Measurements from ENCODE around the gene PKMYT1. TPM values are rescaled to one million over a fixed set of nuclear protein-coding genes. Genes with fewer than 3 reads are reported as not detected.

PKMYT1 gene
- total and polyA plus RNA-seq, 9 of the 15 experiments (the other 6 are each of a cell fraction or from before 2014, with no cell fraction given): 8.7 to 201 (median 37.8) TPM

- TF ChIP-seq NCOA2 (IDR thresholded peaks at IDR 0.05; ENCODE audit: partially characterized antibody in 2 of 2) (no peak), DMBX1 (CRISPR knock-in tag; IDR thresholded peaks at IDR 0.05; ENCODE audit: borderline replicate concordance) (no peak), KAT2B (IDR thresholded peaks at IDR 0.05; ENCODE audit: low read depth, low read length) (no peak), SMAD2 (IDR thresholded peaks at IDR 0.05; ENCODE audit: low read depth, low read length) (no peak), POLR2AphosphoS5 (IDR thresholded peaks at IDR 0.05; ENCODE audit: control insufficient read depth, insufficient read depth, low read depth, low read length) (peak; percentile 8; the same call in 1 of the 2 replicates)
- TF ChIP-seq, protein P1, sequence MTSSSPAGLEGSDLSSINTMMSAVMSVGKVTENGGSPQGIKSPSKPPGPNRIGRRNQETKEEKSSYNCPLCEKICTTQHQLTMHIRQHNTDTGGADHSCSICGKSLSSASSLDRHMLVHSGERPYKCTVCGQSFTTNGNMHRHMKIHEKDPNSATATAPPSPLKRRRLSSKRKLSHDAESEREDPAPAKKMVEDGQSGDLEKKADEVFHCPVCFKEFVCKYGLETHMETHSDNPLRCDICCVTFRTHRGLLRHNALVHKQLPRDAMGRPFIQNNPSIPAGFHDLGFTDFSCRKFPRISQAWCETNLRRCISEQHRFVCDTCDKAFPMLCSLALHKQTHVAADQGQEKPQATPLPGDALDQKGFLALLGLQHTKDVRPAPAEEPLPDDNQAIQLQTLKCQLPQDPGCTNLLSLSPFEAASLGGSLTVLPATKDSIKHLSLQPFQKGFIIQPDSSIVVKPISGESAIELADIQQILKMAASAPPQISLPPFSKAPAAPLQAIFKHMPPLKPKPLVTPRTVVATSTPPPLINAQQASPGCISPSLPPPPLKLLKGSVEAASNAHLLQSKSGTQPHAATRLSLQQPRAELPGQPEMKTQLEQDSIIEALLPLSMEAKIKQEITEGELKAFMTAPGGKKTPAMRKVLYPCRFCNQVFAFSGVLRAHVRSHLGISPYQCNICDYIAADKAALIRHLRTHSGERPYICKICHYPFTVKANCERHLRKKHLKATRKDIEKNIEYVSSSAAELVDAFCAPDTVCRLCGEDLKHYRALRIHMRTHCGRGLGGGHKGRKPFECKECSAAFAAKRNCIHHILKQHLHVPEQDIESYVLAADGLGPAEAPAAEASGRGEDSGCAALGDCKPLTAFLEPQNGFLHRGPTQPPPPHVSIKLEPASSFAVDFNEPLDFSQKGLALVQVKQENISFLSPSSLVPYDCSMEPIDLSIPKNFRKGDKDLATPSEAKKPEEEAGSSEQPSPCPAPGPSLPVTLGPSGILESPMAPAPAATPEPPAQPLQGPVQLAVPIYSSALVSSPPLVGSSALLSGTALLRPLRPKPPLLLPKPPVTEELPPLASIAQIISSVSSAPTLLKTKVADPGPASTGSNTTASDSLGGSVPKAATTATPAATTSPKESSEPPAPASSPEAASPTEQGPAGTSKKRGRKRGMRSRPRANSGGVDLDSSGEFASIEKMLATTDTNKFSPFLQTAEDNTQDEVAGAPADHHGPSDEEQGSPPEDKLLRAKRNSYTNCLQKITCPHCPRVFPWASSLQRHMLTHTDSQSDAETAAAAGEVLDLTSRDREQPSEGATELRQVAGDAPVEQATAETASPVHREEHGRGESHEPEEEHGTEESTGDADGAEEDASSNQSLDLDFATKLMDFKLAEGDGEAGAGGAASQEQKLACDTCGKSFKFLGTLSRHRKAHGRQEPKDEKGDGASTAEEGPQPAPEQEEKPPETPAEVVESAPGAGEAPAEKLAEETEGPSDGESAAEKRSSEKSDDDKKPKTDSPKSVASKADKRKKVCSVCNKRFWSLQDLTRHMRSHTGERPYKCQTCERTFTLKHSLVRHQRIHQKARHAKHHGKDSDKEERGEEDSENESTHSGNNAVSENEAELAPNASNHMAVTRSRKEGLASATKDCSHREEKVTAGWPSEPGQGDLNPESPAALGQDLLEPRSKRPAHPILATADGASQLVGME (CRISPR knock-in tag; IDR thresholded peaks at IDR 0.05): 0 out of 2 replicates have a peak, but pooled peaks have one; percentile 3
These were observed 43.1 kb upstream of the PKMYT1 start (continued) for GRCh38 chr16:3023415-3023668.
